ENCODE data around the gene CCSER1.
"Not testable (repeated sequence)": the region's sequence is repeated elsewhere in the genome, so short reads cannot be mapped to it uniquely, and the experiment has no call there.

CCSER1 gene

DNA sequence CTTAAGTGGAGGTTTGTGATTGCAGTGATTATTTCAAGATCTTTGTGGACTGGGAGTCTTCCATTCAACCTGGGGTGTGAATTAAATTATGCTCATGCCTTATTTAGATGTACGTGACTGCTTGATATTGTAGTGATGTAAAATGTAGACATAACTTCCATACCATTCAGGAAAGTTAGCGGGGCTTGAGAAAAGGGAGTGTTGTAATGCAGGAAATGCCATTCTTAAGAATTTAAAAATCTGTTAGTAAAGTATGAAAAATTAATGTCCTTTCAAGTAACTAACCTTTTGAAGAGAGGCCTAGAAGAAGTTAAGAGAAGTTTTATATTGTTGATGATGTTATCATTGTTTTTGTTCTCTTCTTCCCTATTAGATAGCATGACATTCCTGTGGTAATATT is 318.2 kb downstream of the CCSER1 start:
- DNase-seq, result no peak
- H3K27ac ChIP-seq (ENCODE audit: insufficient read depth, low read length, poor library complexity, severe bottlenecking), result no peak overlapping the region
- no peaks in the 10 kb centered on the region for H3K4me1 ChIP-seq (ENCODE audit: control insufficient read depth, insufficient read depth, low read length, poor library complexity, severe bottlenecking)
- H3K9me3 ChIP-seq (ENCODE audit: control insufficient read depth, low read length), result no peaks in the 10 kb centered on the region
- no peaks in the 10 kb centered on the region for H3K36me3 ChIP-seq (ENCODE audit: control insufficient read depth, insufficient read depth, low read length)
- H3K4me3 ChIP-seq (ENCODE audit: insufficient read depth, low read depth, low read length, poor library complexity, severe bottlenecking), result no peak overlapping the region
- no peaks in the 10 kb centered on the region for H3K27me3 ChIP-seq (replicated peaks; ENCODE audit: control insufficient read depth, insufficient read depth, low read length, poor library complexity, severe bottlenecking)

DNA sequence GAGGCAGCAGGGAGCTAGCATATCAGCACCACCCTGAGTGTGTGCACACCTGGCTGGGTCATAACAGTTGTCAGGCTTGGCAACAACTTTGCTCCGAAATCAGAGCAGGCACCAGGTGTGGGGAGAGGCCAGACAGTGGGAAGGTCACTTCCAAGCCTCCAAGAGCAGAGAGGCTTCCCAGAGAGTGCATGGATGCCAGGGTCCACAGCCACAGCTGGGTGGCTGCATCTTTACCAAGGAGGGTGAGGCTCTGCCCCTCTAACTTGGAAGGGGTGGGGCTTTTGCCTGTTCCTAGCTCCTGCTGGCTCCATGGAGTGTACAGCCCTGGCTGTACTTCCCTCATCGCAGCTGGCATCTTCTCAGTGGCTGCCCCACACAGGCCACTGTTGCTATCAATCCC is 322.4 kb downstream of the CCSER1 start:
- Histone ChIP-seq H3K4me1 (ENCODE audit: control insufficient read depth, insufficient read depth, low read length, poor library complexity, severe bottlenecking) (no peaks in the 10 kb centered on the region), H3K9me3 (ENCODE audit: control insufficient read depth, low read length) (no peaks in the 10 kb centered on the region), H3K4me3 (ENCODE audit: insufficient read depth, low read depth, low read length, poor library complexity, severe bottlenecking) (no peak overlapping the region), H3K27me3 (replicated peaks; ENCODE audit: control insufficient read depth, insufficient read depth, low read length, poor library complexity, severe bottlenecking) (no peaks in the 10 kb centered on the region), H3K36me3 (ENCODE audit: control insufficient read depth, insufficient read depth, low read length) (no peaks in the 10 kb centered on the region), H3K27ac (ENCODE audit: insufficient read depth, low read length, poor library complexity, severe bottlenecking) (no peak overlapping the region)
- no peak for DNase-seq

DNA sequence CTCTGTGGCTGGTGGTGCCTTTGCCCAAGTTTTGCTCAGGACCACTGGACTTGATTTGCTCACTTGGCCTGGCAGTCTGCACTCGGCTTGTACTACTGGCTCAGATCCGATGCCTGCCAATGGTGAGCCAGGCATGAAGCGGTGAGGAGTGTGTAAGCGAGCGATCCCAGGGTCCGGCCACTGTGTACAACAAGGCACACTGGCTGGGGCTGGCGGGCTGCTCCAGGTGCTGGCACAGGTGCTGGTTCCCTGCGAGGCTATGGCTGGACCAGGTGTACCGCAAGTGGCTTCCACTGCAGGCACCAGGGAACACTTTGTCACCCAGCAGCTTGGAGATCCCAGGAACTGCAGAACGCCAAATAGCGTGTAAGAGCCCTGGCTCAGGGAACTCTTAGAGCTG is 329.7 kb downstream of the CCSER1 start:
- no peaks in the 10 kb centered on the region for H3K9me3 ChIP-seq (ENCODE audit: control insufficient read depth, low read length)
- no peak overlapping the region for H3K4me3 ChIP-seq (ENCODE audit: insufficient read depth, low read depth, low read length, poor library complexity, severe bottlenecking)
- no peaks in the 10 kb centered on the region for H3K4me1 ChIP-seq (ENCODE audit: control insufficient read depth, insufficient read depth, low read length, poor library complexity, severe bottlenecking)
- no peak for DNase-seq
- H3K27me3 ChIP-seq (replicated peaks; ENCODE audit: control insufficient read depth, insufficient read depth, low read length, poor library complexity, severe bottlenecking), result no peaks in the 10 kb centered on the region
- no peak overlapping the region for H3K27ac ChIP-seq (ENCODE audit: insufficient read depth, low read length, poor library complexity, severe bottlenecking)
- H3K36me3 ChIP-seq (ENCODE audit: control insufficient read depth, insufficient read depth, low read length), result no peaks in the 10 kb centered on the region

DNA sequence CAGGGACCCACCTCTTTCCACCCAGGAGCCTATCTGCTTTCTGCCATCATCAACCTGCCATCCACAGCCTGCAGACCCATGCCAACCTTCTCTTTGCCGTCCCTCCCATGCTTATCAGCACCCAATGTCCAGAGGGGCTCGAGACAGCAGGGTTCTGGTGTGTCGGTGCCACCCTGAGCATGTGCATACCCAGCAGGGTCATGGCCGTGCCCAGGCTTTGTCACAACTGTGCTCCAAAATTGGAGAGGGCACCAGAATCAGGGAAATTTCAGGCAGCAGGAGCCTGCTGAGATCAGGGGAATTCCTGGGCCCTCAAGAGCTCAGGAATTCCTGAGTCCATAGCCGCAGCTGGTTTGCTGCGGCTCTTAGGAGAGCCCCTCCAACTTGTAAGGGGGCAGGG is 330.6 kb downstream of the CCSER1 start:
- no peaks in the 10 kb centered on the region for H3K4me1 ChIP-seq (ENCODE audit: control insufficient read depth, insufficient read depth, low read length, poor library complexity, severe bottlenecking)
- no peaks in the 10 kb centered on the region for H3K9me3 ChIP-seq (ENCODE audit: control insufficient read depth, low read length)
- H3K36me3 ChIP-seq (ENCODE audit: control insufficient read depth, insufficient read depth, low read length), result no peaks in the 10 kb centered on the region
- no peak overlapping the region for H3K4me3 ChIP-seq (ENCODE audit: insufficient read depth, low read depth, low read length, poor library complexity, severe bottlenecking)
- DNase-seq, result no peak
- no peak overlapping the region for H3K27ac ChIP-seq (ENCODE audit: insufficient read depth, low read length, poor library complexity, severe bottlenecking)
- no peaks in the 10 kb centered on the region for H3K27me3 ChIP-seq (replicated peaks; ENCODE audit: control insufficient read depth, insufficient read depth, low read length, poor library complexity, severe bottlenecking)

DNA sequence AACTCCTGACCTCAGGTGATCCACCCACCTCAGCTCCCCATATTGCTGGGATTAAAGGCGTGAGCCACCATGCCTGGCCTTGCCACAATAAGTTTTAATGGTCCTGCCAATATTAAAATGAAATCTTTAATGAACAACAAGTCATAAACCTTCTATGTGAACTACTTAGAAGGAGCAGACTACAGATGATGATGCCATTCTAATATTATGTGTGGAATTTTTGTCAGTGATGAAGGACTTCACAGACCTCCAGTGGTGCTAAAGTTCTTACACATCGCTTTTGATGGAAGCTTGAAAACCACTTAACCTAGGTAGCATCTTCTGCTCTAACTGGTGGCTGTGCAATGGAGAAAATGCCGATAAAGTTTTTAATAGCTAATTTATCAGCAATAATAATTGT is 331.4 kb downstream of the CCSER1 start:
- DNase-seq, result no peak

DNA sequence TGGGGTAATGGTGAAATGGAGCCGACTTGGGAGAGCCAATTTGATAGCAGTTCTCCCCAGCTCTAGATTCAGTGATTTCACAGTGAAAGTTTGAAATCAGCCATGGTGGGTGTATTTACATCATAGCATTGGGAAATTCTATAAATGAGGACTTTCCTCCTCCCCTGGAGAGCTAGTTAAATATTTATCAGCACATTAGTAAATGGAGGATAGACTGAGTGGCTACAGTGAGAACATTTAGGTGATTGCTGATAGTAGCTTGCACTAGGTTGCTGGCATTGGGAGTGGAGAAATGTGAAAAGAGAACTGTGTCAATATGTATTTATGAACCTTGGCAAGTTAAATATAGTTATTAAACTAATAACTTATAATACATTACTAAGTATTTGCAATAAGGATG is 347.3 kb downstream of the CCSER1 start:
- DNase-seq, result no peak
- Histone ChIP-seq H3K27ac (ENCODE audit: insufficient read depth, low read length, poor library complexity, severe bottlenecking) (no peak overlapping the region), H3K27me3 (replicated peaks; ENCODE audit: control insufficient read depth, insufficient read depth, low read length, poor library complexity, severe bottlenecking) (no peaks in the 10 kb centered on the region)

More for the DNA sequence above, 331.4 kb downstream of the CCSER1 start:
- Histone ChIP-seq H3K36me3 (ENCODE audit: control insufficient read depth, insufficient read depth, low read length) (no peaks in the 10 kb centered on the region), H3K27me3 (replicated peaks; ENCODE audit: control insufficient read depth, insufficient read depth, low read length, poor library complexity, severe bottlenecking) (no peaks in the 10 kb centered on the region), H3K4me1 (ENCODE audit: control insufficient read depth, insufficient read depth, low read length, poor library complexity, severe bottlenecking) (no peaks in the 10 kb centered on the region), H3K4me3 (ENCODE audit: insufficient read depth, low read depth, low read length, poor library complexity, severe bottlenecking) (no peak overlapping the region), H3K9me3 (ENCODE audit: control insufficient read depth, low read length) (no peaks in the 10 kb centered on the region), H3K27ac (ENCODE audit: insufficient read depth, low read length, poor library complexity, severe bottlenecking) (no peak overlapping the region)

DNA sequence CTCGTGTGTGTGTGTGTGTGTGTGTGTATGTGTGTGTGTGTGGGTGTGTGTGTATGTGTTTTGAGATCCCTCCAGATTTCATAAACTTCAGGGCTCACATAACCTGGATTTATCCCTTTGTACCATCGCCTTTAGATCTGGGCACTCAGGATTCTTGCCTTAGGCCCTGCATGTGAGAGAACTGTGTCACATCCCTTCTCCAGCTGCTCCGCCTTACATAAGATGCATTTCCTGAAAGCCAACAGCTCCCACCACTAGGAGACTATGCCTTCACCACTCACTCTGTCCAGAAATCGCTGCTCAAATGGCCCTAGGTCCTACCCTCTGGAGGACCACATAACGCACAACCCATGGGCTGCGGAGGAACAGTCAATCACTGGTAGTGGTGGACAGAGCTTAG is 348.8 kb downstream of the CCSER1 start:
- Histone ChIP-seq H3K27me3 (replicated peaks; ENCODE audit: control insufficient read depth, insufficient read depth, low read length, poor library complexity, severe bottlenecking) (no peaks in the 10 kb centered on the region), H3K36me3 (ENCODE audit: control insufficient read depth, insufficient read depth, low read length) (no peaks in the 10 kb centered on the region), H3K27ac (ENCODE audit: insufficient read depth, low read length, poor library complexity, severe bottlenecking) (no peak overlapping the region), H3K4me1 (ENCODE audit: control insufficient read depth, insufficient read depth, low read length, poor library complexity, severe bottlenecking) (no peaks in the 10 kb centered on the region), H3K9me3 (ENCODE audit: control insufficient read depth, low read length) (no peaks in the 10 kb centered on the region), H3K4me3 (ENCODE audit: insufficient read depth, low read depth, low read length, poor library complexity, severe bottlenecking) (no peak overlapping the region)
- DNase-seq, result no peak

More for the DNA sequence above, 347.3 kb downstream of the CCSER1 start:
- Histone ChIP-seq H3K4me1 (ENCODE audit: control insufficient read depth, insufficient read depth, low read length, poor library complexity, severe bottlenecking) (no peaks in the 10 kb centered on the region), H3K9me3 (ENCODE audit: control insufficient read depth, low read length) (no peaks in the 10 kb centered on the region), H3K36me3 (ENCODE audit: control insufficient read depth, insufficient read depth, low read length) (no peaks in the 10 kb centered on the region), H3K4me3 (ENCODE audit: insufficient read depth, low read depth, low read length, poor library complexity, severe bottlenecking) (no peak overlapping the region)

DNA sequence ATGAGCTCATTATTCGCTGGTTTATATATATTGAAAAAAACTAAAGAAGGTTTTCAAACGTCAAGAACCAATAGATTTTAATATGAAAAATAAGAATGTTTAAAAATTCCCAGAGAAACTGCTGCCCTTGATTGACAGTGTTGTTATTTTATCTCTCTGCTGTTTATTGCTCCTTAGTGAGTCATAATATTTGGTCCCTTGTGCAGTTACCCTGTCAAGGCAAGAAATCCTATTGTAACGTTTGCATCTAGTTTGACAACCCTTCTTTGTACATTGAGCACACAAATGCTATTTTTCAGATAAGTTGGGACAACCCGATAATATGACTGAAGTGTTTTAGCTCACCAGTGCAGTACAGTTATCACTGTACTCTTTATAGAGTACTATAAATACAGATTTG is 349.4 kb downstream of the CCSER1 start:
- Histone ChIP-seq H3K27me3 (replicated peaks; ENCODE audit: control insufficient read depth, insufficient read depth, low read length, poor library complexity, severe bottlenecking) (no peaks in the 10 kb centered on the region), H3K4me3 (ENCODE audit: insufficient read depth, low read depth, low read length, poor library complexity, severe bottlenecking) (no peak overlapping the region), H3K9me3 (ENCODE audit: control insufficient read depth, low read length) (no peaks in the 10 kb centered on the region), H3K27ac (ENCODE audit: insufficient read depth, low read length, poor library complexity, severe bottlenecking) (no peak overlapping the region), H3K36me3 (ENCODE audit: control insufficient read depth, insufficient read depth, low read length) (no peaks in the 10 kb centered on the region), H3K4me1 (ENCODE audit: control insufficient read depth, insufficient read depth, low read length, poor library complexity, severe bottlenecking) (no peaks in the 10 kb centered on the region)
- DNase-seq, result no peak

DNA sequence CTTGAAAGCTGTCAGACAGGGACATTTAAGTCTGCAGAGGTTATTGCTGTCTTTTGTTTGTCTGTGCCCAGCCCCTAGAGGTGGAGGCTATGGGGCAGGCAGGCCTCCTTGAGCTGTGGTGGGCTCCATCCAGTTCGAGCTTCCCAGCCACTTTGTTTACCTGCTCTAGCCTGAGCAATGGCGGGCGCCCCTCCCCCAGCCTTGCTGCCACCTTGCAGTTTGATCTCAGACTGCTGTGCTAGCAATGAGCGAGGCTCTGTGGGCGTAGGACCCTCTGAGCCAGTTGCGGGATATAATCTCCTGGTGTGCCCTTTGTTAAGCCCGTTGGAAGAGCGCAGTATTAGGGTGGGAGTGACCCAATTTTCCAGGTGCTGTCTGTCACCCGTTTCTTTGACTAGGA is 357.7 kb downstream of the CCSER1 start:
- H3K27ac ChIP-seq (ENCODE audit: insufficient read depth, low read length, poor library complexity, severe bottlenecking); H3K4me3 ChIP-seq (ENCODE audit: insufficient read depth, low read depth, low read length, poor library complexity, severe bottlenecking); H3K4me1 ChIP-seq (ENCODE audit: control insufficient read depth, insufficient read depth, low read length, poor library complexity, severe bottlenecking); H3K9me3 ChIP-seq (ENCODE audit: control insufficient read depth, low read length); H3K36me3 ChIP-seq (ENCODE audit: control insufficient read depth, insufficient read depth, low read length); DNase-seq; H3K27me3 ChIP-seq (replicated peaks; ENCODE audit: control insufficient read depth, insufficient read depth, low read length, poor library complexity, severe bottlenecking): not testable (repeated sequence)

DNA sequence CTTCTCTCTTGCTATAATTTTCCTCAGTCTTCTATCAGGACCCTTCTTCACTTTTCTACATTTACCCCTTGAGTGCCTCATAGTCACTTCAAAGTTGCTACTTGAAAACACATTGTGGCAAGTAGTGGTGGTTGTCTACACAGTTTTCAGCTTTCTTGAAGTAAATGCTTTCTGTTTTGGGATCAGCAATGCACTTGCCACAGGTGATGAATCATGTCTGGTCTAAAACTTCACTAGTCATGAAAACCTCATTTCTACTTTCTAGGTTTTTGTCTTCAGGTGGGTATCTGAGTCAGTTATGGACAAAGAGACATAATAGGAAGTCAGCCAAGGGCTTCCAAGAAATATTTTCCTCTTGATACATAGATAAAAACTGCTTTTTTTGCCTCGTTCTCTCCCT is 359.2 kb downstream of the CCSER1 start:
- Histone ChIP-seq H3K4me1 (ENCODE audit: control insufficient read depth, insufficient read depth, low read length, poor library complexity, severe bottlenecking) (no peaks in the 10 kb centered on the region), H3K9me3 (ENCODE audit: control insufficient read depth, low read length) (no peaks in the 10 kb centered on the region), H3K36me3 (ENCODE audit: control insufficient read depth, insufficient read depth, low read length) (no peaks in the 10 kb centered on the region), H3K27ac (ENCODE audit: insufficient read depth, low read length, poor library complexity, severe bottlenecking) (no peak overlapping the region), H3K4me3 (ENCODE audit: insufficient read depth, low read depth, low read length, poor library complexity, severe bottlenecking) (no peak overlapping the region), H3K27me3 (replicated peaks; ENCODE audit: control insufficient read depth, insufficient read depth, low read length, poor library complexity, severe bottlenecking) (no peaks in the 10 kb centered on the region)
- no peak for DNase-seq

DNA sequence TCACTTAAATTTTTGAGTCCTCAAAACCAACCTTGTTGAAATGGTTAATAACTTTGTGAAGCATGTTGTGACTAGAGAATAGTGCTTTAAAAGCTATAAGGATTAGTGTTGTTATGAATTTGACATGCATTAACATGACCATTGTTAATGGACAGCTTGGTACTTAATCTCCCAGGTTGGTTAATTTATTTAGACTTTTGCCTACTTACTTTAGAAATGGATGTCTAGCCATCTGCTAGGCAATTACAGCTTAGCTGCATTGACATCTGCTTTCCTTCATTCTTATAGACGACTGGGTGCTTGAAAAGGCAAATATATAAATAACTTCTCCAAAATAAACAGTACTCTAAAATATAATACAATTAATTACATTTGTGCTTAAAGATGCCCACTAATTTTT is 368.0 kb downstream of the CCSER1 start:
- no peak overlapping the region for H3K27ac ChIP-seq (ENCODE audit: insufficient read depth, low read length, poor library complexity, severe bottlenecking)
- no peaks in the 10 kb centered on the region for H3K4me1 ChIP-seq (ENCODE audit: control insufficient read depth, insufficient read depth, low read length, poor library complexity, severe bottlenecking)
- no peak overlapping the region for H3K4me3 ChIP-seq (ENCODE audit: insufficient read depth, low read depth, low read length, poor library complexity, severe bottlenecking)
- no peaks in the 10 kb centered on the region for H3K27me3 ChIP-seq (replicated peaks; ENCODE audit: control insufficient read depth, insufficient read depth, low read length, poor library complexity, severe bottlenecking)
- no peak for DNase-seq
- H3K9me3 ChIP-seq (ENCODE audit: control insufficient read depth, low read length), result no peaks in the 10 kb centered on the region
- no peaks in the 10 kb centered on the region for H3K36me3 ChIP-seq (ENCODE audit: control insufficient read depth, insufficient read depth, low read length)

All from effector memory CD4-positive, alpha-beta T cell (primary cell).